GM18867 (cell line): ENCODE data around the gene IZUMO1.
"Not testable (repeated sequence)": the region's sequence is repeated elsewhere in the genome, so short reads cannot be mapped to it uniquely, and the experiment has no call there.

ENCODE experiments used
- ATAC-seq: cut with Tn5 transposase; IDR thresholded peaks from one replicate; pipeline ENCODE4 v1.9.1; 2021; ENCODE audit warnings: mild to moderate bottlenecking, moderate library complexity; ENCODE audit not compliant: unreplicated experiment

Gene IZUMO1

DNA sequence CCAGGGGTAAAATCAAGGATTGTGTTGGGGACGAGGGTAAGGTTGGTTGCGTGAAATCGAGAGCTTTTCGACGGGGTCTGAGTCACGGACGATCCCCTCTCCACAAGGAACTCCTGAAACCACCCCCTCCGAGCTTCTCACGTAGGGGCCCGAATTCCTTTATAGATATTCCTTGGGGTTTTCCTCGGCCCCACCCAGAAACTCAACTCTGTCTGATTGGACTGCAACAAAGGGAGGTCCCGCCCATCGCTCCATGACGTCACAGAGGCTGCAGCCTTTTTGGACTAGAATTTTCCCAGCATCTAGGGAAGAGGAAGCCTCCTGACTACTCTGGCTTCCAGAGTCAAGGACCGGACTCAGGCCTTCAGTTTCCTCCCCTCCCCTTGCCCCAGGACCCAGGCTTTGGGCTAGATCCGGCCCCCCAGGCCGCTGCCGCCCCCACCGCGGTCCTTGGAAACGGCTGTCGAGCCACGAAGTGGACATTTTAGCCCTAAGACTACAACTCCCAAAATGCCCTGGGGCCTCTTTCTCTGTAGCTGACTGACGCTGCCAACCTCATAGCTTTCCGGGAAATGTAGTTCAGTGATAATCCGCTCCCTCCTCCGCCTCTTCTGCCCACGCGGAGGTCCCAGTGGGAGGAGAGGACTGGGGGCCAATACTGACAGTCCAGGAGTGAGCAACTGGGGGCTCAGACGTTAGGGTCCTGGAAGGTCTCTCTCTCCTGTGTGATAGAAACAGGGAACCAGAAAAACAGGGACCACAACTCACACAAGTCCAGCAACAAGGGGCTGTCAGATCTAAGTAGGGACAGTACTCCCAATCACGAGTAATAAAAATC, at the start of gene IZUMO1:
Gene IZUMO1 (minus strand): TSS at position 172 of the 838 bp plus-strand sequence. CDS start 1,050 bp downstream, outside the sequence.
- ATAC-seq, result no peak

DNA sequence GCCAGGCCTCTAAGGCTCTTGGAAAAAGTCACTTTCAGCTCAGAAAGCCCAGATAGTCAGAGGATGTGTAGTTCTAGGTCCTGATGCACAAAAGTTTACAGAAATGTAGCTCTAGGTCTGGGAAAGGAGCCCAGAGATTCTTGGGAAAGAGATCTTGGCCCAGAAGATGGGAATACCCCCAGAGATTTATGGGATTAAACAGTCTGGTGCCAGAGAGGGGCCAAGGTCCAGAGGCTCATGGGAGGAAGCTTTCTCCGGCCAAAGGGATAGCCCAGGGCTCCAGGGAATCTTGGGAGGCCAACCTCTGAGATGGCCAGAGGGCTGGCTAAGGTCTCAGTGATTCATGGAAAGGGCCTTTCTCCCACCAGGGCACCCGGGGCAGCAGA, 49.0 kb upstream of the IZUMO1 start:
- no peak for ATAC-seq

DNA sequence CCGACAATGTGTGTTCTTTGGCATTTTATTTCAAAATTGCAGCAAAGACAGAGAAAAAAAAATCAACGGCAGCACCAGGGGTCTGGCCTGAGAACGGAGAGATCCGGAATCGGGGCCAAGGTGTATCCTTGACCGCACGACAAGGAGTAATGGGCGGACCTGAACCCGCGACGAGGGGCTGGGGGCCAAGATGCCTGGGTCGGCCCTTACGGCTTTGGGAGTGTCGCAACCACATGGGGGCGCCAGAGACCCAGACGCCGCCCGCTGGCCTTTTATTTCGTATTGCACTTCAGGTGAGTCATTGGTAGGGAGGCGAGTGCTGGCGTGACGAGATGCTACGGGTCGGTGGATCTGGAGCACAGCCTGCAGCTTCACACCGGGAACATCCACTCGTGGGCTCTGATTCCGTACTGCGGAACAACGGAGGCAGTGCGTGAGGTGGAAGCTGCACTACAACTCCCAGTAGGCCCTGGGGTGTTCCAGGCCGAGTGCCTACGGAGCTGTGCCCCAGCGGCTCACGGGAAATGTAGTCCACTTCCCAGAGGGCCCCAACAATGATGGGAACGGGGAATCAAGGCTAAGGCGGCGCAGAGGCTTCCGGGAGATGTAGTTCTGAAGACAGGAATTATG, 48.5 kb upstream of the IZUMO1 start:
- ATAC-seq, result peak; percentile 67

DNA sequence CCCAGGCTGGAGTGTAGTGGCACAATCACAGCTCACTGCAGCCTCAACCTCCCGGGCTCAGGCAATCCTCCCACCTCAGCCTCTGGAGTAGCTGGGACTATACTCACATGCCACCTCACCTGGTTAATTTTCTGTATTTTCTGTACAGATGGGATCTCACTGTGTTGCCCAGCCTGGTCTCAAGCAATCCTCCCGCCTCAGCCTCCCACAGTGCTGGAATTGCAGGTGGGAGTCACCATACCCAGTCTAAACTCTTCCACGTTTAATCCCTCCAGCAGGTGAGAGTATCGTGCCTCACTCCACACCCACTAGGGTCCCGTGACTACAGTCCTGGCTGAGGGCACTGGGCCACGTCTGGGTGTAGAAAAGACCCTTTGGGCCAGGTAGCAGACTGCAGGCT, 47.6 kb upstream of the IZUMO1 start:
- ATAC-seq, result no peak

DNA sequence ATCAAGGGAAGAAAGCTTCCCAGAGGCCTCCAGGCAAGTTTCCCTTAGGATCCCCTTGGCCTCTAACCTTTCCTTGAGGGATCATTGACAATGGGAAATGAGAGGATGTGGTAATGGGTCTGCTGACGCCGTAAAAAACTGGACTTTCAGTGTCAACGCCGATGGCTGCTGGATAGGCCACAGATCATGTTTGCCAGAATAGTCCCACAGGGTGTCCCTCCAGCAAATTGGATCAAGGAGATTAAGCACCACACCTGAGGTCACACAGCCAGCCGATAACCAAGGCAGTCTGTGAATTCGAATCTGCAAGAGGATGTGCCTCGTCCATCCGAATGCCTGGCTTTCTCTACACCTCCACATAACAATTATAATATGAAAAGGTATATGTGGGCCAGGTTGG, 46.6 kb upstream of the IZUMO1 start:
- ATAC-seq, result no peak

DNA sequence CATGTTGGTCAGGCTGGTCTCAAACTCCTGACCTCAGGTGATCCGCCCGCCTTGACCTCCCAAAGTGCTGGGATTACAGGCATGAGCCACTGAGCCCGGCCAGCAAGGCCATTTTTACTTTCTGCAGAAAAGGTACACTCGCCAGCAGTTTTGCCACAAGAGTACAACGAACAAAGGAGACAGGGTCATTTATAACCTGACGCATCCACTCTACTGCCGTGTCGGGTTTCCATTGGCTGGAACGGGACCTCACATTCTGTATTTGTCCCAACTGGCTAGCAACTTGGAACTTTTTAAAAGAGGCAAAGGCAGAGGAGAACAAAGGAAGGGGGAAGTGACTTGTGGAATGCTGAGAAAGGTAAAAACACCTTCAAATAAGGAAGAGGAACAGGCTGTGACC, 40.6 kb upstream of the IZUMO1 start:
- ATAC-seq, result not testable (repeated sequence)

DNA sequence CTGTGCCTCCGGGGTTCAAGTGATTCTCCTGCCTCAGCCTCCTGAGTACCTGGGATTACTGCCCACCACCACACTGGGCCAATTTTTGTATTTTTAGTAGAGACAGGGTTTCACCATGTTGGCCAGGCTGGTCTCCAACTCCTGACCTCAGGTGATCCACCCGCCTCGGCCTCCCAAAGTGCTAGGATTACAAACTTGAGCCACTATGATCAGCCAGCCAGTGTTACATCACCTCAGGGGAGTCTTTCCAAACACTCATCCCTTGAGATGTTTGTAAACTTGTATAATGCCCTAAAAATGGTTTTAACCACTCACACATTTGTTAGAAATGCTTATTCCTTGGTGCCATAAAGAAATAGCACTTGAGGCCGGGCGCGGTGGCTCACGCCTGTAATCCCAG, 39.7 kb upstream of the IZUMO1 start:
- not testable (repeated sequence) for ATAC-seq

DNA sequence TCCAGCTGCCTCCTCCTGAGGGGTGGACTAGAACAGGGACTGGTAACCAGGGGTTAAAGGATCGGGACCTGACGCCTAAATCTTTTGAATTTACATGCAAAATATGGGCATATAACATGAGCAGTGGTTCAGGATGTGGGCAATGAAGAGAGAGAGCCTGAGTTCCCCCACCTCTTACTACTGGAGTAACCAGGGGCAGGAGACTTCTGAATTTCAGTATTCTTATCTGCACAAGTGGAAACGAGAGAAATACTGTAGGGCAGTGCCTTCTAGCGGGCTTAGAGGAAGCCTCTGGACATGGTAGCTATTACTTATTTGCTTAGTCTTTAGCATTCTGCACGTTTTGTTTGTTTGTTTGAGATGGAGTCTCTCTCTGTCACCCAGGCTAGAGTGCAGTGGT, 37.8 kb upstream of the IZUMO1 start:
- no peak for ATAC-seq

DNA sequence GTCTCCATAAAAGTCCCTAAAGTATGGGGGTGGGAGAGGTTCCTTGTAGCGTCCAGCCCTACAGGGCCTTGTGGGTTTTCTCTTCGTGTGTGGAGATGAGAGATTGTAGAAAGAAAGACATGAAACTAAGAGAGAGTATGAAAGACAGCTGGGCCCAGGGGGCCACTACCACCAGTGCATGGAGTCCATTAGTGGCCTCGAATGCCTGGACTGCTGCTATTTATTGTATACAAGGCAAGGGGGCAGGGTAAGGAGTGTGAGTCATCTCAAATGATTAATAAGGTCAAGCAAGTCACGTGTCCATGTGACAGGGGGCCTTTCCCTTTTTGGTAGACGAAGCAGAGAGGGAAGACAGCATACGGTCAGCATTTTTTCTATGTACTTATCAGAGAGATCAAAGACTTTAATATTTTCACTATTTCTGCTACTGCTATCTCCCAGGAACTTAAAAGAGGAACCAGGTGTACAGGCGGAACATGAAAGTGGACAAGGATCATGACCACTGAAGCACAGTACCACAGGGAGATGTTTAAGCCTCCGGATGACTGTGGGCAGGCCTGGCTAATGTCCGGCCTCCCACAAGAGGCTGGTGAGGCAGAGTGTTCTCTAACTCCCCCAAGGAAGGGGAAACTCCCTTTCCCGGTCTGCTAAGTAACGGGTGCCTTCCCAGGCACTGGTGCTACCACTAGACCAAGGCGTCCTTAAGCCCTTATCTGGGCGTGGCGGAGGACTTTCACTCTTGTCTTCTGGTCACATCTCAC, 34.1 kb upstream of the IZUMO1 start:
- no peak for ATAC-seq

DNA sequence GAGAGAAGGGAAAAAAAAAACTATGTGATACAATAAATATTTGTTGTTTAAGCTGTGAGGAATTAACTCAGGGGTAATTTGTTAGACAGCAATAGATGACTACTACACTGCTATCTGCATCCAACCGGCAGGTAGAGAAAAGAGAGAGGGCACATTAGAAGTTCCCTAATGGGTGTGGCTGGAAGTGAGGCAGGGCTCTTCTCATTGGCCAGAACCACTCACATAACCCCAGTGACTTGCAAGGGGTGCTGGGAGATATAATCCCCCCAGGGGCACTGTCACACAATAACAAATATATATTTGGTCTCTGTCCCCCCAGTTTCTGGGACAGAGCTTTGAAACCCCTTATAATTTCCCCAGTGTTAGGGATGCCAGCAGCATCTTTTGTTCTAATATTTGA, 32.9 kb upstream of the IZUMO1 start:
- ATAC-seq, result no peak

DNA sequence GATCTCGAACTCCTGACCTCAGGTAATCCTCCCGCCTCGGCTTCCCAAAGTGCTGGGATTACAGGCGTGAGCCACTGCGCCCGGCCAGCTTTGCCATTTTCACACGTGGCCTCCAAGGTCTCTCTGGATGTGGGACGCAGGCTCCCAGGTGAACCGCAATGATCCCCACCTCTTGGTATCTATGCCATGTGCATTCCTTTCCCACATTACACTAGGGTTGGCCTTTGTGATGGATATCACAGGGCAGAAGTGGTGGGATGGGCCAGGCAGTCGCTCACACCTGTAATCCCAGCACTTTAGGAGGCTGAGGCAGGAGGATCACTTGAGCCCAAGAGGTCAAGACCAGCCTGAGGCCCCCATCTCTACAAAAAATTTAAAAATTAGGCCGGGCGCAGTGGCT, 31.0 kb upstream of the IZUMO1 start:
- no peak for ATAC-seq

DNA sequence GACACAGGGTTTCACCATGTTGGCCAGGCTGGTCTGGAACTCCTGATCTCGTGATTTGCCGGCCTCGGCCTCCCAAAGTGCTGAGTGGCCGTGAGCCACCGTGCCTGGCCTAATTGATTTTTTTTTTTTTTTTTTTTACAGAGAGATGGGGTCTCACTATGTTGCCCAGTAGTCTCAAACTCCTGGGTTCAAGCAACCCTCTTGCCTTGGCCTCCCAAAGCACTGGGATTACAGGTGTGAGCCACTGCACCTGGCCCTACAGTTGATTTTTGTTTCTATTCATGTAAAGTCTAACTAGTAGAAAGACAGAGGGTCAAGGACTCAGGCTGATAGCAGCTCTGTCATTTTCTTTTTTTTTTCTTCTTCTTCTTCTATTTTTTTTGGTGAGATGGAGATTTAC, 30.4 kb upstream of the IZUMO1 start:
- ATAC-seq, result no peak

DNA sequence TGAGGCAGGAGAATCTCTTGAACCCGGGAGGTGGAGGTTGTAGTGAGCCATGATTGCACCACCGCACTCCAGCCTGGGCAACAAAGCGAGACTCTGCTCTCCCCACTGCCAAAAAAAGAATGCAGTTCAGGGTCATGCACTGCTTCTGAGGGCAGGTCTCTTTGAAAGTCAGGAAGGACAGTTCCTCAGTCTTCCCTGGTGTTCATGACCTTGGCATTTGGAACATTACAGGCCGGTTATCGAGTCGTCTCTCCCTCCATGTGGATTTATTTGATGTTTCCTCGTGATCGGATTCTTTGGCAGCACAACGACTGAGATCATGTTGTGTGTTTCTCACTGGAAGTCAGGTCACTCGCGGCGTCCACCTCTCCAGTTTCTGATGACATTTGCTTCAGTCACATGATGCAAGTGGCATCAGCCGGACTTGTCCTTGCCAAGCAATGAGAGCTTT, 25.8 kb upstream of the IZUMO1 start:
- no peak for ATAC-seq

DNA sequence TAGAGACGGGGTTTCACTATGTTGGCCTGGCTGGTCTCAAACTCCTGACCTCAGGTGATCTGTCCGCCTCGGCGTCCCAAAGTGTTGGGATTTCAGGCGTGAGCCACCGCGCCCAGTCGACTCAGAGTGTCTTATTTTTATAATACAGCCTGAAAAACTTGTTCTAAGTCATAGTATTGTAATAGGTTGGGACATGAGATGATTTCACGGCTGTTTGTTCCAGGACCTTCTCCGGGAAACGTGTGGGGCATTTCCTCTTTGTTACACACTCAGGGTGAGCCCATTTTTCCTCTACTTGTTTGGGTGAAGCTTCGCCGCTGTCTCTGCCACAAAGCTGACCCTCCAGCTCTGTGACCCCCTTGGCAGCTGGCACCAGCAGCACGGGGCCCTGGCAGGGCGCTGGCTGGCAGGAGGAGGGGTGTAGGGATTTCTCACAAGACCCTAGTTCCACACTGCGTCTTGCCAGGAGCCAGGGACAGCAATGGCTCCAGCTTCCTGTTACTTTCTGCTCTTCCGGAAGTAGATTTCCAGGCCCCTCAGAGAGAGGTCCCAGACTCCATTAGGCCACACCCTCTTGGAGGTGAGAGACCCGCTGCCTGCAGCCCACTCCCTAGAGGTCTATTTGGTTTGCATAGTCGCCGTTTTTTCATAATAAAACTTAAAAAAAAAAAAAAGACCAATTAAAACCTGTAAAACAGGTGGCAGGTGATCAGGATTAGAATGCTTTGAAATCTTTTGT, 24.2 kb upstream of the IZUMO1 start:
- no peak for ATAC-seq

DNA sequence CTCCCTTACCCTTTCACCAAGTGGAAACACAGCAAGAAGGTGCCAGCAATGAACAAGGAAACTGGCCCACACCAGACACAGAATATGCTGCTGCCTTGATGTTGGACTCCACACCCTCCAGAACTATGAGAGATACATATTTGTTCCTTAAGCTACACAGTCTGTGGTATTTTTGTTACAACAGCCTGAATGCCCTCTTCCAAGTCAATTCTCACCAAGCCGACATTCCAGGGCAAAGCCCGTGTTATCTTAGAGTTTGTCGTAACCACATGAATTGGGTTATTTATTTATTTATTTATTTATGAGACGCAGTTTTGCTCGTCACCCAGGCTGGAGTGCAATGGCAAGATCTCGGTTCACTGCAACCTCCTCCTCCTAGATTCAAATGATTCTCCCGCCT, 23.6 kb upstream of the IZUMO1 start:
- no peak for ATAC-seq

DNA sequence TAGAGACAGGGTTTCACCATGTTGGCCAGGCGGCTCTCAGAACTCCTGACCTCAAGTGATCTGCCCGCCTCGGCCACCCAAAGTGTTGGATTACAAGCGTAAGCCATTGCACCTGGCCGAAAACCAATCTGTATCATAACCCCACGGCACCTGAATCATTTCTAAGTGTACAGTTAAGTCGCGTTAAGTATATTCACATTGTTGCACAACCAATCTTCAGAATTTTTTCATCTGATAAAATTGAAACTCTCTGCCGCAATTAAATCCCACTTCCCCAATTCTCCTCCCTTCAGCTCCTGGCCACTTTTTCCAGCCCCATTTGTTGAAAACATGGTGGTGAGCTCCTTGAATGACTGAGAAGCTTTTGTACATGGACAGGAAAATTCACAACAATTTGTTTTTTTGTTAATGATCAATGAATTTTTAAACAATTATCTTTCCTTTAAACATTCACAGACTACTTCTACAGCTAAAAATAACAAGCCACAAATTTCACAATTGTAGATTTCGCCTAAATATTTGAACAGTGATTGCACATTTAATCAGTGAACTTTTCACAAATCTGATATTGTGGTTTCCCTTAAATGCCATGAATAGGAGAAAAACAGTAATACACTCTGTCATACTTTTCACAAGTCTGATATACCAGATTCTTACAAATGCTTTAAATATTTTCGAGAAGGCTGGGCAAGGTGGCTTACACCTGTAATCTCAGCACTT, 22.4 kb upstream of the IZUMO1 start:
- ATAC-seq, result no peak

DNA sequence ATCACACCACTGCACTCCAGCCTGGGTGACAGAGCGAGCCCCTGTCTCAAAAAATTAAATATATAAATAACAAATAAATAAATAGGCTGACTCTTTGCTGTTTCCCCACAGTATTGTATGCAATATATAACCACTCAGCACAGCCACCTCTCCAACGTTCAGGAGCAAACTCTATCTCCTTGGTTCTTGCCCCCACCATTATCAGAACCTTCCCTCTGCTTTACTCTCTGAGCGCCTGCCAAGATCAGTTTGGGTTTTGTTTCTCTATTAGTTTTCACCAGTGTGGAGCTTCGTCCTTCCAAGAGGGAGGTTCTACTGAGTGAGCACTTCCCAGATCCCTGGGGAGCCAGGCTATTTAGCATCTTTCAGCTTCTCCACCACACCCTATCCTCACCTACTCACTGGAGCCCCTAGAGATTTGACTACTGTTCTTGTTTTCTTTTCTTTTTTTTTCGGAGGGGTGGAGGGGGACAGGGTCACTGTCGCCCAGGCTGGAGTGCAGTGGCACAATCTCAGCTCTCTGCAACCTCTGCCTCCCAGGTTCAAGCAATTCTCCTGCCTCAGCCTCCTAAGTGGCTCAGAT, 21.6 kb upstream of the IZUMO1 start:
- not testable (repeated sequence) for ATAC-seq

DNA sequence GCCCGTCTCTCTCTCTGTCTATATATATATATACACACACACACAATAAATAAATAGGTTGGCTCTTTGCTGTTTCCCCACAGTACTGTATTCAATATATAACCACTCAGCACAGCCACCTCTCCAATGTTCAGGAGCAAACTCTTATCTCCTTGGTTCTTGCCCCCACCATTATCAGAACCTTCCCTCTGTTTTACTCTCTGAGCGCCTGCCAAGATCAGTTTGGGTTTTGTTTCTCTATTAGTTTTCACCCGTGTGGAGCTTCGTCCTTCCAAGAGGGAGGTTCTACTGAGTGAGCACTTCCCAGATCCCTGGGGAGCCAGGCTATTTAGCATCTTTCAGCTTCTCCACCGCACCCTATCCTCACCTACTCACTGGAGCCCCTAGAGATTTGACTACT, 19.1 kb upstream of the IZUMO1 start:
- not testable (repeated sequence) for ATAC-seq

DNA sequence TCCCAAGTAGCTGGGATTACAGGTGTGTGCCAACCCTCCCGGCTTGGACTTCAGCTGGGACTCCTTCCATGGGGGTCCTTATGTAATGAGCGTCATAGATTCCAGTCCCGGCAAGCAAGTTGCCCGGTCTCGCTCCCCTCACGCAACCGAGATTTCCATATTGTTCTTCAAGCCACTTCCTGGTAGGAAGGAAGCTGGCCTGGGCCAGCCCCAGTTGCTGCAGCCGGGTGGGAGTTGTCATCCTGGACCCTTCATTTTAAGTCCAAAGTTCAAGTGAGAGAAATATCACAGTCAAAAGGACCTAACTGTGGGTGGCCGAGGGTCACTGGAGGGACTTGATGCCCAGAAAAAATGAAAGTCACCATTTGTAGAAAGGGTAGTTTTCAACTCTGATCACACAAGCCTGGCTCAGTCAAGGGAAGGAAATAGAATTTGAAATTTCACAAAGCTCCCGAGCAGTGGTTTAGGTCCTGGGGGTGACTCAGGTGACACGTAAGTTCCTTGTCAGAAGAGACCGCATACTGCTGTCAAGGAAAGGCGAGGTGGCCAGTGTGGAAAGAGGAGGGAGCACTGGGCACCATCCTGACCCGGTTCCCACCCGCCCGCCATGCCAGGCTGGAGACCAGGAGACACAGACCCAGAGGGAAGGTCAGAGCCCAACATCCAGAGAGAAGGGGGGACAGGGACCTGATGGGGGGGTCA, 13.9 kb upstream of the IZUMO1 start:
- ATAC-seq, result no peak
